ENCODE measurements around the gene PDE6C.
A peak's percentile ranks its signal among the peaks of the same experiment; 100 is the strongest.

Gene PDE6C

GRCh38 chr10:93707623-93708022, 95.3 kb downstream of the PDE6C start:
- no peak for DNase-seq

GRCh38 chr10:93710333-93710909, 98.1 kb downstream of the PDE6C start:
- peak; percentile 37 for DNase-seq

- no peak for DNase-seq
Measured at GRCh38 chr10:93711891-93712290, 99.6 kb downstream of the PDE6C start.

- DNase-seq: no peak
Measured at GRCh38 chr10:93712593-93712992, 100.3 kb downstream of the PDE6C start.

- DNase-seq: no peak
Measured at GRCh38 chr10:93715345-93715744, 103.0 kb downstream of the PDE6C start.

Measured in NCI-H2029 (cell line).